Epithelial cell of esophagus (primary cell): ENCODE measurements around the gene ALK.

Experiments used
- DNase-seq: peaks from one replicate; pipeline ENCODE4 v3.0.0; 2010; ENCODE audit warnings: low read depth
- H3K4me3 ChIP-seq: 2 replicates; pipeline ENCODE4 v1.5.1; 2011; ENCODE audit warnings: mild to moderate bottlenecking, low read length, control low read depth
- TF ChIP-seq, protein P1 (sequence below): IDR thresholded peaks from 2 replicates; pipeline ENCODE4 v1.5.1; 2011; ENCODE audit warnings: low read depth, mild to moderate bottlenecking, low read length, control low read depth, inconsistent platforms; ENCODE audit not compliant: insufficient read depth; ENCODE audit errors: missing control alignments

The ALK gene

GRCh38 chr2:29367986-29368658 is 553.3 kb downstream of the ALK start:
- TF ChIP-seq, protein P1, sequence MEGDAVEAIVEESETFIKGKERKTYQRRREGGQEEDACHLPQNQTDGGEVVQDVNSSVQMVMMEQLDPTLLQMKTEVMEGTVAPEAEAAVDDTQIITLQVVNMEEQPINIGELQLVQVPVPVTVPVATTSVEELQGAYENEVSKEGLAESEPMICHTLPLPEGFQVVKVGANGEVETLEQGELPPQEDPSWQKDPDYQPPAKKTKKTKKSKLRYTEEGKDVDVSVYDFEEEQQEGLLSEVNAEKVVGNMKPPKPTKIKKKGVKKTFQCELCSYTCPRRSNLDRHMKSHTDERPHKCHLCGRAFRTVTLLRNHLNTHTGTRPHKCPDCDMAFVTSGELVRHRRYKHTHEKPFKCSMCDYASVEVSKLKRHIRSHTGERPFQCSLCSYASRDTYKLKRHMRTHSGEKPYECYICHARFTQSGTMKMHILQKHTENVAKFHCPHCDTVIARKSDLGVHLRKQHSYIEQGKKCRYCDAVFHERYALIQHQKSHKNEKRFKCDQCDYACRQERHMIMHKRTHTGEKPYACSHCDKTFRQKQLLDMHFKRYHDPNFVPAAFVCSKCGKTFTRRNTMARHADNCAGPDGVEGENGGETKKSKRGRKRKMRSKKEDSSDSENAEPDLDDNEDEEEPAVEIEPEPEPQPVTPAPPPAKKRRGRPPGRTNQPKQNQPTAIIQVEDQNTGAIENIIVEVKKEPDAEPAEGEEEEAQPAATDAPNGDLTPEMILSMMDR: no peak
- H3K4me3 ChIP-seq: no peak overlapping the region
- DNase-seq: no peak

- no peak for DNase-seq
- TF ChIP-seq, protein P1: no peak
- no peak overlapping the region for H3K4me3 ChIP-seq
These were observed 558.3 kb downstream of the ALK start for GRCh38 chr2:29363111-29363510.

DNA sequence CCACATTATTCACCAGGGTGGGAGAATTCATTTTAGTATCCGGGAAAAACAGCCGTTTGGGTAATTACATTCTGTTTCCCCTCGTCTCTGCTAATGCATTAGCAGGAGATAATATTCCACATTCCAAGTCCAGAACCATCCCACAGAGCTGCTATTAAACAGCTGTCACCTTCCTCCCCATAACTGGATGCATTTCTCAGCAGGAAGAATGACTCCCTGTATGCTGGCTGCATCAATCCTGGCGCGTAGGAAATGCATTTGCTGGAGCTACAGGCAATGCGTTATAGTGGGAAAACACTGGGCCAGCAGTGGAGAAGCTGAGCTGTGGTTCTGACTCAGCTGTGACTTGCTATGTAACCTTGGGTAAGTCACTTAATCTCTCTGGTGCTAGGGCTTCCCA is 560.2 kb downstream of the ALK start:
- H3K4me3 ChIP-seq: no peak overlapping the region
- TF ChIP-seq, protein P1: no peak
- DNase-seq: no peak

DNA sequence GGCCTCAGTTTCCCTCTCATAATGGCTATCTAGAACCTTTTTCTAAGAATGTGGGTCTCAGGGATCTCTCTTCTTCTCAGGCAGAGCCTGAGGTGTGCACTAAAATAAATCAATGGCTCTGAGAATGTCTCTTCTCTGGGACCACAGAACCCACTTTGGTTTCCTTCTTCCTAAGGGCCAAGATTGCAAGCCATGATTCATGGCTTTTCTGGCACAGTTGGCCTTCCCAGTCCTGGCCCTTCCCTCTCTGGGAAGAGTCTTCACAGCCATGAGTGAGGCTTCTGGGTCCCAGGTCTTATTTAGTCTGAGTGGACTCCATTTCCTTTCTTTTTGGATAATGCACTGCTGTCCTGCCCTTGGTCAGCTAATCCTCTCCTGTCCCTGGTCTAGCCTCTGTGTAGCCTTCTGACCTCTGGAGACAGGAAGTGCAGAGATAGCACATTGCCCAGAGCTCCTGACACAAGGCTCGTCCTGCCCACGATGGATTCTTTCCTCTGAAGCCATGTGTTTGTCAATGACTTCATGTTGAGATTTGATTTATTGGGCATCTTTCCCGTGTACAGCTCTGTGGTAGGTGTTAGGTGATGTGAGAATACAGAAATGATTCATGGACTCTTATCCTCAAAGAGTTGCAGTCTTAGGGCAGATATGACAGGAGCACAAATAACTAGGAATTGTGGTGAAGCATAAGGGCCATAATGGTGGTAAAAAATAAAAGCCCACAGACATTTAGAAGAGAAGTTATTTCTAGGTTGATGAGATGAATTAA is 561.2 kb downstream of the ALK start:
- TF ChIP-seq, protein P1: no peak
- H3K4me3 ChIP-seq: no peak overlapping the region
- no peak for DNase-seq

DNA sequence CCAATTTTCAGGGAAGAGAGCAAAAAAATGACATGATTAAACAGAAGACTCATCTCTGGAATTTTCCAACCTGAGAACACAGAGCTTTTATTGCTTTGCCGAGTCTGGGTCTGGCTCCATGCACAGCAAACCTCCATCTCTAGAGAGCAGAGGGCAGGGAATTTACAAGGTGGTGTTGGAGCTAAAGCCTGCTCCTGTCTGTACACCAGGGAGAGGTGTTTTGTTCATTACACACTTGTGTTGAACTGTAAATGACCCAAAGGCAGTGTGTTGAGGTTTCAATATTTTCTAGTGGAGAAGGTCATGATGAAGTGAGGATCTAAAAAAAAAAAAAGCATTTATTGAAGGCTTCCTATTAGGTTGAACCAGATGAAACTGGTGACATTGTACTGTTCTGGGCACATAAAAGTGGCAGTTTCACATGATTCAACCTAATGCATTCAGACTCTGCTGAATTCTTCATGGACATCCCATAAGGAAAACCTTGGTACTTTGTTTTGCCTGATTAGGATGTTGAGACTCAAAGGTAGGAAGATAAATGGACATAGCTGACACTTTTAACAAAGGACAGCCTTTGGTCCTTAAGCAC is 567.9 kb downstream of the ALK start:
- no peak for DNase-seq
- TF ChIP-seq, protein P1: no peak
- no peak overlapping the region for H3K4me3 ChIP-seq

- no peak overlapping the region for H3K4me3 ChIP-seq
- DNase-seq: no peak
- TF ChIP-seq, protein P1: no peak
These were observed 569.3 kb downstream of the ALK start for GRCh38 chr2:29351916-29352591.
